HCT116 (cell line): Measurements from ENCODE around the gene TTLL9.

Experiments used
- ATF3 ChIP-seq: IDR thresholded peaks from 2 replicates; pipeline ENCODE4 v1.6.1; 2012
- CEBPB ChIP-seq: IDR thresholded peaks from 2 replicates; pipeline ENCODE4 v1.6.1; 2012; ENCODE audit warnings: low read depth
- CTCF ChIP-seq, 3 experiments: fragments of 200-600 bp in 1 of 3; sonication (generic) in 1 of 3; IDR thresholded peaks in 2 of 3; conservative IDR thresholded peaks in 1 of 3; 2 replicates each; pipeline ENCODE4 v1.5.1; 2012 to 2017; ENCODE audit warnings: low read depth in 2 of 3, low read length in 2 of 3, antibody characterized with exemption in 1 of 3, borderline replicate concordance in 1 of 3, control low read depth in 1 of 3, mild to moderate bottlenecking in 1 of 3, mixed read lengths in 1 of 3, mixed run types in 1 of 3, moderate library complexity in 1 of 3; ENCODE audit not compliant: insufficient read depth in 1 of 3
- EZH2 ChIP-seq: fragments of 200-600 bp; sonication (generic); IDR thresholded peaks from 2 replicates; pipeline ENCODE4 v1.6.1; 2017; ENCODE audit warnings: antibody characterized with exemption, mixed run types
- MAX ChIP-seq: IDR thresholded peaks from 2 replicates; pipeline ENCODE4 v1.6.1; 2012
- POLR2A ChIP-seq: IDR thresholded peaks from 2 replicates; pipeline ENCODE4 v1.7.0; 2011; ENCODE audit warnings: borderline replicate concordance; ENCODE audit not compliant: insufficient read depth, insufficient read length; ENCODE audit errors: extremely low read depth
- POLR2AphosphoS5 ChIP-seq: IDR thresholded peaks from 2 replicates; pipeline ENCODE4 v1.6.1; 2011; ENCODE audit warnings: mild to moderate bottlenecking, low read depth, low read length, moderate library complexity
- REST ChIP-seq: IDR thresholded peaks from 2 replicates; pipeline ENCODE4 v1.6.1; 2012; ENCODE audit warnings: low read depth
- SIN3A ChIP-seq: IDR thresholded peaks from 2 replicates; pipeline ENCODE4 v1.6.1; 2012; ENCODE audit warnings: low read depth
- TCF7L2 ChIP-seq: IDR thresholded peaks from 2 replicates; pipeline ENCODE4 v1.7.0; 2011; ENCODE audit warnings: borderline replicate concordance, inconsistent platforms; ENCODE audit not compliant: insufficient read depth, insufficient read length; ENCODE audit errors: extremely low read depth
- YY1 ChIP-seq: IDR thresholded peaks from 2 replicates; pipeline ENCODE4 v1.6.1; 2011; ENCODE audit warnings: low read length, low read depth, moderate library complexity, mild to moderate bottlenecking; ENCODE audit not compliant: insufficient replicate concordance; ENCODE audit errors: extremely low read depth

GRCh38 chr20:31918466-31919105 is 48.2 kb downstream of the TTLL9 start:
- TF ChIP-seq POLR2A: no peak
- no peak for TF ChIP-seq YY1
- no peak for TF ChIP-seq POLR2AphosphoS5
- no peak for TF ChIP-seq CTCF (IDR thresholded peaks at IDR 0.05 in 2 of 3, conservative IDR thresholded peaks at IDR 0.05 in 1 of 3; ENCODE audit: borderline replicate concordance in 1 of 3, insufficient read depth in 1 of 3, low read depth in 2 of 3, low read length in 2 of 3)
- no peak for TF ChIP-seq TCF7L2
- TF ChIP-seq MAX: no peak
- TF ChIP-seq EZH2: no peak
- no peak for TF ChIP-seq CEBPB
- TF ChIP-seq REST: no peak
- no peak for TF ChIP-seq SIN3A
- TF ChIP-seq ATF3: no peak
